HG02884 (cell line): Measurements from ENCODE around the gene DCDC1.
A peak's percentile ranks its signal among the peaks of the same experiment; 100 is the strongest.

Source experiments
- ATAC-seq: cut with Tn5 transposase; IDR thresholded peaks from one replicate; pipeline ENCODE4 v1.9.1; 2021; ENCODE audit warnings: mild to moderate bottlenecking, moderate library complexity; ENCODE audit not compliant: unreplicated experiment

DCDC1 gene

DNA sequence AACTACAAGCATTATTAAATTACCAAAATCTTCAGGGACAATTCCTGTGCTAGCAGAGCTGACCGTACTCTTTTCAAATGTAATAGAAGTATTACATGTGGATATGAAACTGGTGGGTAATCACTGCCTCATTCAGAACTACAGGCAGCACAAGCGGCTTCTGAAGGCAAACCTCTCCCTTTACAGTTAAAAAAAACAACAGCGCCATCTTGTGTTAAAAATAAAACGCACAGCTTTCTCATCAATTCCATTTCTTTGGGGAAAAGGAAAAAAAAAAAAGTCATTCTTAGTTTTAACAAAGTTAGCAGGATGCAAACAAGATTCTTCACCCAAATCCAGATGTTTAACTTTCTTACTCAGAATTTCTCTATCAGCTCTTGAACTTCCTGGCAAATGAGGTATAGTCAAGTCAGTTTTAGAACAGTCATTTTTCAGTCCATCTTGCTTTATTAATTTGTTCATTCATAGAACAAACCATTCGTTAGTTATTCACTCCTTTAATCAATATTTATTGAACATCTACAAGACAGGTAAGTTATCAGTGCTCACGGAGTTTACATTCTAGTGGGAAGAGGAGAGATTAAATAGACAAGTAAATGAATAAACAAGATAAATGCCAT lies 451.6 kb downstream of the DCDC1 start:
- peak; percentile 61 for ATAC-seq

DNA sequence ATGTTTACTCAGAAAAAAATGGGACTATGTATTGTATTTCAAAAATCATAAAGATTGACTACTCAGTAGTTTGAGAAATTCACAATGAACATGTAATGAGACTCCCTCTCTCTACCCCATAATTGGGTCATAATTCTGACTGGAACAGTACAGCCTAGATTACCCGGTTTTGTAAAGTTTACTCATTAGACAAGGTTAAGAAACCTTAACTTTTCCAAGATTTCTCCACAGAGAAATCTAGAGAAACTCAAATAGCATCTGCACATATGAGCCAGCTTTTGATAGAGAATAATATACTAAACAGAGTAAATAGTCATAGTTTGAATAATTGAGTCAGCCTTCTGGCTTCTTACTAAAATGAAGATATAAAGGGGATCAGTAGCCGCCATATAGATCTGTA lies 452.3 kb downstream of the DCDC1 start:
- no peak for ATAC-seq

DNA sequence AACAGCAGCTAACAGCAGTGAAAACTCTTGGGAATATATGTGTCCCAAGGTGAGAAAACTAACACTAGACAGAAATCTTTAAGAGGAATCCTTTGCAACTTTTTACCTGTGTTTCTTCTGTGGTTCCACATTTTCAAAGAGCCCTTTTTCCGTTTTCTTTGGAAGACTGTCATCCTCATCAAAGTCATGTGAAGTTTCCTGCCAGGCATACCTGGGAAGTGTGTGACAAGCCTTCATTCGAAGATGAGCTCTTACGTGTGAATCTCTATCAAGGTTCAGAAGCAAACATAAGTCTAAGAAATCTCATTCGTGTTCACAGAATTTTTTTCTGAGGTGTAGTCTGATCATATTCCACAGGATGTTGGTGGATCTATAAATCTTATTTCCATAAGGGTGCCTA lies 452.8 kb downstream of the DCDC1 start:
- no peak for ATAC-seq

DNA sequence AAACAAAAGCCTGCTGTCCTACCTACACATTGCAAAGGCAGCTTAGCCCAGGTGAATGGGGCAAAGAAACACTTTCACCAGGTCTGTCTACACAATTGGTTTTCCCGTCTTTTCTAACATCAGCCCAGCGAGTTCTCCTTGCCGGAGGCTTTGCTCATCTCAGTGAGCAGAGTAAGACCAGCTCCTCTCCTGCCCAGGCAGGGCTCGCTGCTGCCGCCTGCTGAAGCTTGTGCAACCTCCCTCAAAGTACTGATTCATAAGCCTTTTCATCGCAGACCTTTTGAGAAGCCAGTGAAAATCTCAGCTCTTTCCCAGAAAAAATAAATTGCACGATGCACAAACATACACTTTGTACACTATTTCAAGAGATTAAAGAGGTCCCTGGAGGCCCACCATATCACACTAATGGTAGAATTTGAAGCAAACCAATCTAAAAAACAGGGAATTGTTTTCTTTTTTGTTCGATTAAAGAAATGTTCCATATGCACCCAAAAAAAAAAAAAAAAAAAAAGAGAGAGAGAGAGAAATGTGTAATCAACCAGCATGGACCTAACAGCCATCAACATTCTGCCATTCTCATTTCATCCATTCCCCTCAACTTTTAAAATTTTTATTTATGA lies 455.3 kb downstream of the DCDC1 start:
- ATAC-seq = no peak

DNA sequence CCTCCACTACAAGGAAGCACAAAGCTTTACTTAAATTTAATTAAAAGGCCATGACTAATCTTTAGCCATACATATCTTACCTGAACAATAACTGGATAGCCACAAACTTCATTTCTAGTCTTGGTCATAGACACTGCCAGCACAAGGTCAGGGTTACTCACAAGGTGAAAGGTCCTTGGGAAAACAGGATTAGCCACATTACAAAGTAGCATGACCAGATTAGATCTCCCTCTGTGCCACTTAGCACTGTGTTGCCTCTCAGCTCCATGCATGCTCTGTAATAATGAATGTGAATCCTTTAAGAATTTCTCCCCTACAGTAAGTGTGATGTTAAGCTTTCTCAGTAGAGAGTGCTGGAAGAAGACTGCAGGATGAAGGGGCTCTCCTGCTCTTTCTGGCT lies 458.3 kb downstream of the DCDC1 start:
- no peak for ATAC-seq

DNA sequence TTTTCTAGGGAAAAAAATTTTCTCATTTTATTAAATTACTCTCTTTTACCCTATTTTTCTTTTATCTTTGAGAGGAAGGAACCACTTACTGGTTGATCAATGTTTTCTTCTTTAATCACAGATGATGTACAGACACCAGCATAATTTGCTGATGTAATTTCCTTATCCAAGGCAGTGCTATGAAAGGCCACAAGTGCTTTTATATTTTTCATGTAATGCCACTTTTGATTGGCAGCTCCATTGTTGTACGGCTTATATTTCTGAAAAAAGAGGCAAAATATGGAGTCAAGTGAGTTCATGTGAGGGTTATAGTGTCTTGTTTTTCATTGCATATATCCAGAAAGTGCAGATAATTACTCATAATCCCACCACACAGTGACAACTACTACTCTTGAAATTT lies 460.7 kb downstream of the DCDC1 start:
- ATAC-seq = no peak

DNA sequence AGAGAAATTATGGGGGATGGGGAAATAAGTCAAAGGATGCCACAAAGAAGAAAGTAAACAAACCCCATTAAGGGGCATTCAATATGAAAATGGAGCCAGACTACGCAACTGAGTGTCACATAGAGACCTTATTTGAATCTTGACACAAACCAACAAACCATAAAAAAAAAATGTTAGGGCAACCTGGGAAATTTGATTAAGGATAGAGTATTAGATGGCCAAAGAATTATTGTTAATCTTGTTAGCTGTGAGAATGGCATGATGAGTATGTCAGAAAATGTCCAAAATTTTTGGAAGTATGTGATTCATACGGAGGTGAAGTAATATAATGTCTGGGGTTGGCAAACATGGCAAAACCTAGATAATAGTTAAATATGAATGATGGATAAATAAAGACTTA lies 461.3 kb downstream of the DCDC1 start:
- ATAC-seq = no peak

DNA sequence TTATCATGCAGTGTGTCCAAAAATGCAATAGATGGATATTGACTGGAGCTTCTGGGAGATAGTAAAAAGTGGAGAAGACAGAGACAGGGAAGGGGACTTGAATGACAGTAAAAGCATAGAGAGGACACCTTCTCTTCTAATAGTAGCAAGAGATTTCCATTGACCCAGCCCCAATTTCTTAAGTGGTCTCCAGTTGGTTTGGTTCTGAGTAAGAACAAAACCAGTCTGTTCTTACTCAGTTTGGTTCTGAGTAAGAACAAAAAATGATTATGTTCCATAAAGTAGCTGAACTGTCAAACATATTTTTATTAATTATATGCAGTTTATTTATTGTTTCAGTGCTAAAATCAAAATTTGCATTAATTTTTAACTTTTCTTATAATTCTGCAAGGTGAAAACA lies 466.6 kb downstream of the DCDC1 start:
- no peak for ATAC-seq

DNA sequence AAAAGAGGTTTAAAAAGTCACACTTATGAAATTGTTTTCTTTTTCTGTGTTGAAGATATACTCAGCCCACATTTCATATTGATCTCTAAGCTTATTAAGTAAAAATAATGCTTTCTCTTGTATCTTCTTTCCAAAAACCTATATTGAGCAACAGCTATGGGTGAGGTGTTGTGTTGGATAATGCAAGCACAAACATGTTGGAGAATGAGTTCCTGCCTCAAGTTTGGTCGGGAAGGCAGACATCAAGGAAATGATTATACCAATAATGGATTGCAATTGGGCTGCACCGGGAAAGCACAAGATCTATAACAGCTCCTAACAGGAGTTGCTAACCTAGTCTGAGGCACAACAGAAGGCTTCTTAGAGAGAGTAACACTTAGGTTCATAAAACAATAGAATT lies 474.5 kb downstream of the DCDC1 start:
- no peak for ATAC-seq

DNA sequence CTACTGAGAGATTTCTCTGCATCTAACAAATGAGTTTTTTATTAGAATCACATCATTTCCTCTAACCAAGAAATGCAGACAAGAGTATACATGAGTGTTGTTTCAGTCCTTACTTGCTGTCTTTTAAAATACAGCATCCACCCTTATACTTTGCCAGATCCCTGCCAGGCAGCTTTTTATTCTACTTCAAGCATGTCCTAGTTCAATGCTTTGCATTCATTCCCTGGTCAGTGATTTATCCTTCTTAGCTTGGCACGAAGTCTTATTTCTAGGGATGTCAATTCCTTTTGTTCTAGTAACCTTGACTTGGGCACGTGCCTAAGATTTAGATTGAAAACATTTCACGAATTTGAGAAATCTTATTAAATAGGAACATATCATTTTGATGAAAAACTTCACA lies 476.2 kb downstream of the DCDC1 start:
- ATAC-seq = no peak

DNA sequence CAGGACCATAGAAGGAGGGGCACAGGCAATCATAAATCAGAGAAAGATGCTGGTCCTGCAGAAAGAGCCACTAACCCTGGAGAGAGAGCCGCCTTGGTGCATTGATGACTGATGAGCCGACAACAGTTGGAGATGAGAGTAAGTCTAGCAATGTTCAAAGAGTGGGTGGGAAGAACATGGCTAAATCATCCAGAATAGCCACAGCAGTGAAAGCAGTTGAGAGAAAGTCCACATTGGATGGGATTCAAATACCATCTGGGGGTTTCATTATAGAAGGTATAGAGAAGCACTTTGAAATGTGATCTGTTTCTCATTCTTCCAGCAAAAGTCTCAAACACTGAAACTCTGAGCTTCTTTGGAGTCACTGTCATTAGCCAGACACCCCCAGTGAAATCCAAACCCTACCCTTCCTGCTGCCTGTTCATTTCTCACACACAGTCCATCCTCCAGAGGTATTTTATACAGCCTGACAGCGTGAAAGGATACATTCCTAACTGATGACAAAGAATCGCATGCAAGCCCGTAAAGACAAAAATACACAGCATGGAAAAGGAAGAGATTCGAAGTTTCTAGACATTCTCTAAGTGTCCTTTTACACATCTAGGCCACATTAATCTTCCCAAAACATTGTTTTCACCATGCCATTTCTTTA lies 480.3 kb downstream of the DCDC1 start:
- no peak for ATAC-seq

DNA sequence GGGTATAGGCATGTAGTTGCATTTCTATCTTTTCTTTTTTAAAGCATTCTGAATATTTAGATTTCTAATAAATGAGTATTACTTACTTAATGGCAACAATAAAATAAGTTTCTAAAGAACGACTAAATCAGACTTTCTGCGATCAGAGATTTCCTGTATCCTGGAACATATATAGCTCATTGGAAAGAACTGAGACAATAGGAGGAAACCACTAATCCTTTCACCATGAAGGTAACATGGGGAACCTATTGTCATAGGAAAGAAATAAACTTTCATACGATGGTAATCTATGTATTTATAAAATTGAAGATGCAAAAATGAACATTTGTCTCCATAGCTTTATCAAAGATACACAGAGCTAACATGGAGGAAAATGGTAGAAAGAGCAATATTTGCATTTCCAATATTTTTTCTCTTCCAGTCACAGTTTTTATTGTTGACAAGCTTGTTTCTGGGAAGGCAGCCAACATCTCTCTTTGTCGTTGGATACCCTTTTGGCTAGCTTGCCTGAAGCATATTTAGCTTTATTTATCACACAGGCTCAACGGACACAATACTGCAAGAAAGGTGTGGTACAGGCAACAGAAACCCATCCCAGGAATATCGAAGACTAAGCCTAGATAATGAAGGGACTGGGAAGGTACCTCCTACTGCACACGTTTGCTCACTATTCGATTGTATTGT lies 490.1 kb downstream of the DCDC1 start:
- no peak for ATAC-seq

DNA sequence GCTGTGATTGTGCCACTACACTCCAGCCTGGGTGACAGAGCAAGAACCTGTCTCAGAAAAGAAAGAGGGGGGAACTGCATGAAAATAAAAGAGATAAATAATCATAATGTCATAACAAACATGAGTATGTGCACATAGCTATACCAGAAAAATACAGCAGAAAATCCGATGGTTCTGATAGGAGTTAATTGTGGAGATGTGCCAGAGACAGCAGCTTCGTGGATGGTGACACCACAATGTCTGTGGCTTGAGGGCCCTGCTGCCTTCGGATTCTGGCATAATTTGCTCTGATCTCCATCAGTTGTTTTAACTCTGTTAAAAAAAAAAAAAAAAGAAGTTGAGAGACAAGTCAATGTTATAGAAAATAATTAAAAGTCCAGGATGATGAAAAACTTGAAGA lies 491.1 kb downstream of the DCDC1 start:
- no peak for ATAC-seq

DNA sequence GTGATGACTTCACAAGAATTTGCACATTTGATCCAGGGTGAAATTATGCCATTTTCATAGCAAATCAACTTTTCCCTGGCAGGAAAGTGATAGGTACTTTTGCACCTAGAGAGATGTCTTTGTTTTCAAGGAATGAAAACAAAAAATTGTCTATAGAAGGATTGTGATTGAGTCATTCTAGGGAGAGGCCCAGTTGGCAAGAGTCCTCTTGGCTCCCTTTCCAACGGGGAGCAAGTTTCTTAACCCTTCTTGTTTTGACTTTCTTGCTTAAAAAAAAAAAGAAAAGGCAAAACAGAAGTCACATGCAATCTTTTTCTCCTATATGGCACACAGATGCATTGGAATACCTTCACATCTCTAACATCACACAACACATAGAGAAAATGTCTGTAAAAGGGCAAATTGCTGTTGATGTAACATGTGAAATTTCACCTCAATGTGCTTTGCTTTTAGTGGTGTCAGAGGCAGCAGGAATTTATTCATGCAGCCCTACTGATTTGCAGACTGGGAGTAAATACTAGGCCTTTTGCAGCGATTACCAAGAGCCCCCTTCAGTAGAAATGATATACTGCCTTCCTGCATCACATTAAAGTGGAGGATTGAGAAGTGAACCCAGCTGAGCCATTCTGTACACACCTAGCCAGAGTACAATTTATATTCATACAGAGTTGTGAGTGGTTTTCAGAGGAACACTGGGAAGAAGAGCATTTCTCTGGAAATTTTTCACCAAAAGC lies 492.7 kb downstream of the DCDC1 start:
- ATAC-seq = no peak

DNA sequence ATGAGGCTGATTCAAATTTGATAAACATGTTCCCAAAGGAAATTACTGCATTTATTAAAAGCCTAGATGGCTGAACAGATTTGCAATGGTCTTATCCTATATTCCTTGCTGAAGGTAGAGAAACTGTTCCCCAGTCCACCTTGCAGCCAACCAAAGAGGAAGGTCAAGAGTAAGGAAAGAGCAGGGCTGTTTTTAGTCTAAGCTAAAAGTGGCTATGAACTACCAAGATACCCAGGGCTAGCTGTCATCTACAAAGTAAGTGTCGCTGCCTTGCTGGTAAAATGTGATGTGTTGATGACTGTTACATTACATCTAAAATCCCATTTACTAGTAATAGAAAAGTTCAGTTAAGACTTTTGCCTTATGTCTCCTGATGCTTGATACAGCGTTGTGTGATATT lies 493.3 kb downstream of the DCDC1 start:
- ATAC-seq = no peak

DNA sequence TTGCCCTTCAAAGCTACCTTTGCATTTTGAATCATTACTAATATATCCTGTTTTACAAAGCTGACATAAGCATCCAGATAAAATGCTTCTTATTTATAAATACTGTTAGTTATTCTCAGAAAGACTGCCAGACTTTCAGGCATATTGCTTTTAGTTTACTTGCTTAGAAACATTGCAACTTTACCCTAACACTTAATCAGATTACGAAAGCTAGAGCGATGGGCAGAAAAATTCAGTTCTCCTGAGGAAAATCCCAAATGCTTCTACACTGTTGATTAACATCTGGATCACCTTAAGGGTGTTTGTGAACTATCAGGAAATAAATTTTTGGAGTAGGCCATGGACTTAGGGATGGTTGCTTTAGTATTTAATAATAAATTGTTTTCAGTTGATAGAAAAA lies 493.7 kb downstream of the DCDC1 start:
- ATAC-seq = no peak

DNA sequence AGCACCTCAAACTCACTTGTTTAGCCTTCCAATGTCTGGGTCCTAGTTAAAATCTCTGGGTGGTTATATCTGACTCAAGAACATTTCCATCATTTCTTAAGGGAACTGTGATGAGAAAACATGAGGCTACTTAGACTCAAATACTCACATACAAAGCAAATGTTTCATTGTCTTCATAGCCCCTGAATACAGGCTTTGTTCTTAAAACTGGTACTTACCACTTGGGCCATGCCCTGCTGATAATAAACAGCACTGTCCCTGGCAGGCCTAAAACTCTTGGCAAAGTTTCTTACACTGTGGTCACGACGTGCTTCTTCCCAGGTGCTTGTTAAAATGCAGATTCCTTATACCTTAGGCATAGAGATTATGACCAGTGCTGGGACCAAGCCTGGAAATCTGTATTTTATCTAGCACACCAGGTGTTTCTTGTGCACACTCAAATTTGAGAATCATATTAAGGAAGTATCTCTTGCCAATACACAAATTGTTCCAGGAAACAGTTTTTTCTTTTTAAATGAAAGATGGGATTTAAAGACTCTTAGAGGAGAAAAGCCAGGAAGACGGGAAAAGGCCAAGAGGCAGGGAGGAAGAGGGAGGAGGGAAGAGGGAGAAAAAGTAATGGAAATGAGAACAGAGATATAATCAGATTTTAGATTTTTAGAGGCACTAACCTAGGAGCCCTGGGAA lies 495.5 kb downstream of the DCDC1 start:
- no peak for ATAC-seq

DNA sequence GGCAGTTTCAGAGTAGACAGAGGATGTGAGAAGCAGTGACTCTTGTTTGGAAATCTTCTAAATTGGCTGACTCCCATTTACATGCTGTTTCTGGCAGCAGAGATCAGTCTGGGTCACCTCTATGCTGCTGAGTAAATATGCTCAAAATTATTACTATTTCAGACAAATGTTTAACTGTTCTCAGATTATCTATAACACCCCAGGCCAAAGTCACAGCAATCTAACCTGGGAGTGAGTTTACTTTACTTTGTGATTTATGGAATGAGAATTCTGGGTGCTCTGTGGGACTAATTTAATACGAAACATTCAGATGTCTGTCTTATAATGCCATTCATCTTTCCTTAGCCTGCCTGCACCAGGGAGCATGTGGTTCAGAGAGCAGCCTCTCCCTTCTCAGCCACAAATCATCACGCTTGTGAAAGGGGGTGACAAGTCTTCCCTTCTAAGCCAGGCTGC lies 500.9 kb downstream of the DCDC1 start:
- no peak for ATAC-seq

DNA sequence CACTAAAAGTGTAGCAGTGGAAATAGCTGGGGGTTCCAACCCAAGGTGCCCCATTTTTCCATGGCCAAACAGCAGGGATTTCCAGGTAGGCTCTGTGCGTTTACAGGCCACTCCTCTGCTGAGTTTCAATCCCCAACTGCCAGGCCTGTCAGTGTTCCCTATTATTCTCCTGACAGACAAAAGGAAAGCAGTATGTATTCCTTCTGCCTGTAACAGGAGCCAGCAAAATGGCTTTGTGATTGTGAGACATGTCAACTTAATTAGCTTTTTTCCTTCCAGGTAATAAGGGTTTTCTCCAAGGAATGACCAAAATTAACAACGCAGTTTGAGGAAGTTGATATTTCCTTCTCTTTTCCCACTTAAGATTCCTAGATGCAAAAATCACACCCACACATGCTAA lies 506.3 kb downstream of the DCDC1 start:
- no peak for ATAC-seq

DNA sequence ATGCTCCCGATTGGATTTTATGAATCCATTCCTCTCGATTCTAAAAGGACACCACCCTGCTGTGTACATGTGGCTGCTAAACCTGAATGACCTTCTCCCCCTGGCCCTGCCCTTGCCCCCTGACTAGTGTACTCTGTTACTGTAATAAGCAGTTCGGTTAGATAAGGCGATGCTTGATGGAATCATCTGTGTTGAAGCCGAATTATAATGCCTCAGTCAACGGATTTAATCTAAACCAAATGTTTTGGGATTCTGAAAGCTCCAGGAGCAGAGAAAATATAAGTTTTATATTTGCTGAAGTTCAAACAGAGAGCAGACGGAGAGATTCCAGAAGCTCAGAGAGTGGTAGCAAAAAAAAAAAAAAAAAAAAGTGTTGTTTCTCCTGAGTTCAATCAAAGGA lies 508.0 kb downstream of the DCDC1 start:
- no peak for ATAC-seq

DNA sequence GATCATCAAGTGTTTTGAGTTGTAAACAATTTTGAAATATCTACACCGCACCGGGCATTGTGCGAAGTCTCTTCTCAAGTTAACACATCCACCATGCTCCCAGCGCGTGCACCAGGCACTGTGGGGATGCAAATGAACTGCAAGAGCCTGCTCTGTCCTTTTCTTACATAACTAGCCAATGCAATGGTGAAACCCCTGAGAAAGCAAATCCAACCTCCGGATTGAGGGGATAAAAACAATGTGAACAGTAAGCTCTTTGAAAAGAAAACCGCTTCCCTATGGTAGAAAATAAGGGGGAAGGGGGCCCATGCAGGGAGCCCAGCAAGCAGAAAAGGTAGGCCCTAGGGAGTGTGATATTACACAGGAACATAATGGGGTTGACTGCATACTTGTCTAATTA lies 508.5 kb downstream of the DCDC1 start:
- ATAC-seq = no peak
